CD8-positive, alpha-beta memory T cell (primary cell): ENCODE results near the gene RAB39B. TPM values are rescaled to one million over a fixed set of nuclear protein-coding genes. Genes with fewer than 3 reads are reported as not detected.

Experiments used
- CTCF ChIA-PET: fragments of 350-600 bp; sonication (Branson Sonifier 250); formaldehyde crosslinking; loops from one replicate; lab custom pipeline; 2021; ENCODE audit warnings: antibody characterized with exemption; lab: Charles Lee
- POLR2A ChIA-PET: fragments of 350-600 bp; sonication (Branson Sonifier 250); formaldehyde crosslinking; loops from one replicate; lab custom pipeline; 2021; ENCODE audit warnings: antibody characterized with exemption; lab: Charles Lee
- DNase-seq, 5 donors: peaks; one replicate each; pipeline versions ENCODE4 v3.0.0 to v3.0.0-alpha.2; 2020 to 2022; ENCODE audit warnings: mixed read lengths in 1 of 5
- H3K27ac ChIP-seq: one replicate; pipeline ENCODE4 v1.7.0; 2013; ENCODE audit warnings: low read depth, mild to moderate bottlenecking, low read length, moderate library complexity
- H3K27me3 ChIP-seq: 2 replicates; pipeline ENCODE4 v1.7.0; 2013; ENCODE audit warnings: low read length, mild to moderate bottlenecking; ENCODE audit not compliant: insufficient read depth, poor library complexity, severe bottlenecking
- H3K36me3 ChIP-seq: 2 replicates; pipeline ENCODE4 v1.7.0; 2013; ENCODE audit warnings: mild to moderate bottlenecking, low read length, moderate library complexity; ENCODE audit not compliant: insufficient read depth
- H3K4me1 ChIP-seq: 2 replicates; pipeline ENCODE4 v1.7.0; 2013; ENCODE audit warnings: mild to moderate bottlenecking, low read length, moderate library complexity; ENCODE audit not compliant: insufficient read depth
- H3K4me3 ChIP-seq: 2 replicates; pipeline ENCODE4 v1.7.0; 2013; ENCODE audit warnings: mild to moderate bottlenecking, low read length
- H3K9me3 ChIP-seq: 2 replicates; pipeline ENCODE4 v1.7.0; 2013; ENCODE audit warnings: mild to moderate bottlenecking, low read length
- H3K27ac Mint-ChIP-seq, 8 donors: one replicate each; pipeline ENCODE4 v1.8.0; 2020 to 2021; ENCODE audit warnings: mixed read lengths in 8 of 8, mild to moderate bottlenecking in 6 of 8, inconsistent platforms in 3 of 8, moderate library complexity in 3 of 8
- H3K27me3 Mint-ChIP-seq, 2 donors: one replicate each; pipeline ENCODE4 v1.8.0; 2020 to 2021; ENCODE audit warnings: mixed read lengths in 2 of 2, mild to moderate bottlenecking in 1 of 2, moderate library complexity in 1 of 2
- H3K36me3 Mint-ChIP-seq, 3 donors: one replicate each; pipeline ENCODE4 v1.8.0; 2020 to 2021; ENCODE audit warnings: mixed read lengths in 3 of 3, inconsistent platforms in 1 of 3, mild to moderate bottlenecking in 1 of 3
- H3K4me1 Mint-ChIP-seq, 3 donors: one replicate each; pipeline ENCODE4 v1.8.0; 2020 to 2021; ENCODE audit warnings: mixed read lengths in 3 of 3, inconsistent platforms in 1 of 3, mild to moderate bottlenecking in 1 of 3
- H3K4me3 Mint-ChIP-seq, 7 donors: one replicate each; pipeline ENCODE4 v1.8.0; 2020 to 2021; ENCODE audit warnings: mixed read lengths in 7 of 7, mild to moderate bottlenecking in 6 of 7, moderate library complexity in 4 of 7, inconsistent platforms in 2 of 7
- H3K9me3 Mint-ChIP-seq, 5 donors: one replicate each; pipeline ENCODE4 v1.8.0; 2020 to 2022; ENCODE audit warnings: mixed read lengths in 5 of 5, mild to moderate bottlenecking in 3 of 5, moderate library complexity in 2 of 5, inconsistent platforms in 1 of 5
- polyA plus RNA-seq: library from polyadenylated mRNA; unstranded; fragments of 300-500 nt; fragmentation: Illumina TruSeq; gene quantifications from one replicate; pipeline ENCODE4 v1.2.3, GENCODE V29; 2021
- total RNA-seq, 2 experiments: library from RNA; stranded (reverse); gene quantifications; one replicate each; pipeline ENCODE4 v1.2.3, GENCODE V29; 2021

Gene RAB39B
- total and polyA plus RNA-seq, 3 experiments from 2014 or later = 7.2 to 12.5 (median 12.0) TPM

DNA sequence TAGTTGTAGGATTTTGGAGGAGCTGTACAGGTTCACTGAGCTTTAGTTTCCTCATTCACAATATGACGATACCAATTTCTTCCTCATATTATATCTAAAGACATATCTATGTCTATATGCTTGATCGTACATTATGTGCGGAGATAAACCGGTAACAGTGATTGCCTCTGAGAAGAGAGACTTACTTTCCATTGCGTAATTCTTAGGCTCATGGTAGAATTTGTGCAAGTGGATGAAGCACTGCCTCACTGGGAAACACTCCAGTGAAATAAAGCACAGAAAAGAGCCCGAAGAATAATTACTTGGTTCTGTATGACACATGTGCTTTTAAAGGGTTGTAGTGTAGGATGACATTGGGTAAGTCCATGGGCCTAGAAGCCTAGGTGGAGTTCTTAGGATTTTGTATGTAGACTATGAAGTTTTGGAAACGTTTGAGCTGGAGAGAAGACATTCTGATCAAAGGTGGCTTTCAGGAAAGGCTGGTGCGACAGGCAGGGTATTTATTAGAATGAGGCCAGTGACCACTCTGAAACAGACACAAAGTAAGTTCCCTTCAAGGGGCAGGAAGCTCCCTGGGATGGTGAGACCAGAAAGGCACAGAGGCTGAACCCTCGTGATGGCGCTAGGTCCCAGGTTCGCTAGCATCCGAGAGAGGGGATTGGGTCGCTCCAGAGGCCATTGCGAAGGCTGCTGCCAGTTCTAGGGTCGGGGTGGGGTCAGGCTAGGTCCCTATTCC is 48.7 kb downstream of the RAB39B start:
- Histone ChIP-seq H3K4me3 (peak overlapping the region; percentile 88), H3K4me1 (peaks cover 24% of the 10 kb centered on the region), H3K36me3 (no peaks in the 10 kb centered on the region), H3K9me3 (no peaks in the 10 kb centered on the region), H3K27me3 (no peaks in the 10 kb centered on the region), H3K27ac (peak overlapping the region; percentile 69)
- peak overlapping the region; percentile 87 to 99 (median 90) for H3K4me3 Mint-ChIP-seq
- H3K9me3 Mint-ChIP-seq = no peaks in the 10 kb centered on the region
- peaks cover 24 to 33% (median 27%) of the 10 kb centered on the region in 3 donors for H3K4me1 Mint-ChIP-seq
- CTCF ChIA-PET = interaction anchor here (0.8 to 2.2 kb wide), 7 partner anchors 11 to 121 kb away, joined by 3 to 8 read pairs (median 6); no protein-coding TSS in a partner anchor
- peak overlapping the region; percentile 73 to 99 (median 89) for H3K27ac Mint-ChIP-seq
- peaks cover 0 to 2% of the 10 kb centered on the region in 2 donors for H3K27me3 Mint-ChIP-seq
- H3K36me3 Mint-ChIP-seq = peaks cover 0 to 9% (median 0%) of the 10 kb centered on the region in 3 donors
- POLR2A ChIA-PET = interaction anchor here (1.4 to 1.9 kb wide), 2 partner anchors 27 to 189 kb away, joined by 4 to 13 read pairs; partner anchors contain the start of gene FUNDC2
- DNase-seq = no peak

DNA sequence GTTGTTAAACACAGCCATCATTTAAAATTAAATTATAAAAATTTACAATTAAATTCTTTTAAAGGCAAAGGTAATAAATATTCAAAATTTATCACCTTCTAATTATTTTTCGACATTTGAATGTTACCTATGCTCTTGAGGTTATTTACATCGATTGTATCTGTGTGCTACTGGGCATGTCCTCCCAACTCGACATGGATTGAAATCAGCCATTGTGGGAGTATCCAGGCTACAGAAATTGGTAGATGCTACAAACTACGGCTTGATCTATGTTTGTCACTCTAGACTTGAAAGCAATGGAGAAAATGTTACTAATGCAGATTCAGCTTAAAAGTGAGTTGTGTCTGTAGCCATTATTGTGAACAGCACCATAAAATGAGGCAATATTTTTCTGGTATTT is 50.6 kb downstream of the RAB39B start:
- no peak overlapping the region for H3K4me3 Mint-ChIP-seq
- Histone ChIP-seq H3K4me1 (peaks cover 20% of the 10 kb centered on the region), H3K4me3 (no peak overlapping the region), H3K27me3 (no peaks in the 10 kb centered on the region), H3K9me3 (no peaks in the 10 kb centered on the region), H3K36me3 (no peaks in the 10 kb centered on the region), H3K27ac (no peak overlapping the region)
- DNase-seq = no peak
- CTCF ChIA-PET = no interaction called here
- POLR2A ChIA-PET = no interaction called here
- H3K27me3 Mint-ChIP-seq = peaks cover 0 to under 1% of the 10 kb centered on the region in 2 donors
- peaks cover 0 to 5% (median 0%) of the 10 kb centered on the region in 3 donors for H3K36me3 Mint-ChIP-seq
- no peak overlapping the region for H3K27ac Mint-ChIP-seq
- H3K9me3 Mint-ChIP-seq = no peaks in the 10 kb centered on the region
- peaks cover 16 to 27% (median 24%) of the 10 kb centered on the region in 3 donors for H3K4me1 Mint-ChIP-seq

- Mint-ChIP-seq H3K4me1 (peaks cover 0 to 8% (median 7%) of the 10 kb centered on the region in 3 donors), H3K4me3 (no peak overlapping the region), H3K36me3 (peaks cover 0 to 3% (median 0%) of the 10 kb centered on the region in 3 donors), H3K27me3 (no peaks in the 10 kb centered on the region), H3K9me3 (no peaks in the 10 kb centered on the region), H3K27ac (no peak overlapping the region)
- Histone ChIP-seq H3K9me3 (no peaks in the 10 kb centered on the region), H3K27ac (no peak overlapping the region), H3K36me3 (no peaks in the 10 kb centered on the region), H3K27me3 (no peaks in the 10 kb centered on the region), H3K4me1 (peaks cover 6% of the 10 kb centered on the region), H3K4me3 (no peak overlapping the region)
- DNase-seq = no peak
- POLR2A ChIA-PET = no interaction called here
- CTCF ChIA-PET = no interaction called here
These were observed 53.1 kb downstream of the RAB39B start for GRCh38 chrX:155211208-155211607.

Other genes with a start within 250 kb of the RAB39B start
- gene F8, start 241.8 kb downstream of the RAB39B start, total RNA-seq = 10 to 100 TPM; 10.8 to 11.9 TPM
- 15.2 TPM for gene F8, start 241.8 kb downstream of the RAB39B start, polyA plus RNA-seq
- gene FUNDC2, start 237.6 kb downstream of the RAB39B start, total RNA-seq = 100 to 1,000 TPM in 1 of 2 experiments, 10 to 100 TPM in 1; 96.4 to 104 TPM
- gene FUNDC2, start 237.6 kb downstream of the RAB39B start, polyA plus RNA-seq = 178 TPM
- gene CMC4, start 193.4 kb downstream of the RAB39B start, total RNA-seq = 1 to 10 TPM; 3.6 to 4.3 TPM
- gene CMC4, start 193.4 kb downstream of the RAB39B start, polyA plus RNA-seq = 28.7 TPM
- gene MTCP1, start 193.4 kb downstream of the RAB39B start, total RNA-seq = 10 to 100 TPM; 22.6 to 24.2 TPM
- gene MTCP1, start 193.4 kb downstream of the RAB39B start, polyA plus RNA-seq = 21.8 TPM
- gene BRCC3, start 193.0 kb downstream of the RAB39B start, total RNA-seq = 10 to 100 TPM; 37.0 to 41.3 TPM
- gene BRCC3, start 193.0 kb downstream of the RAB39B start, polyA plus RNA-seq = 27.3 TPM
- 10 to 100 TPM; 80.1 to 86.3 TPM for gene VBP1, start 48.0 kb downstream of the RAB39B start, total RNA-seq
- 78.9 TPM for gene VBP1, start 48.0 kb downstream of the RAB39B start, polyA plus RNA-seq
- under 1 TPM; 0.26 to 0.80 TPM for gene CLIC2, start 70.1 kb upstream of the RAB39B start, total RNA-seq
- 0.21 TPM for gene CLIC2, start 70.1 kb upstream of the RAB39B start, polyA plus RNA-seq
- not detected for gene F8A2, start 117.6 kb upstream of the RAB39B start, total RNA-seq
- not detected for gene F8A2, start 117.6 kb upstream of the RAB39B start, polyA plus RNA-seq
- 10 to 100 TPM; 11.2 to 13.2 TPM for gene F8A3, start 194.1 kb upstream of the RAB39B start, total RNA-seq
- gene F8A3, start 194.1 kb upstream of the RAB39B start, polyA plus RNA-seq = 9.2 TPM